Measurements from ENCODE around the gene CDC42SE2. TPM values are rescaled to one million over a fixed set of nuclear protein-coding genes. Genes with fewer than 3 reads are reported as not detected.
"Not testable (repeated sequence)": the region's sequence is repeated elsewhere in the genome, so short reads cannot be mapped to it uniquely, and the experiment has no call there.

CDC42SE2 gene
- total and polyA plus RNA-seq, 12 donors: 5.1 to 26.7 (median 19.2) TPM

GRCh38 chr5:131396630-131397273 lies 132.9 kb downstream of the CDC42SE2 start:
- Histone ChIP-seq H3K4me1 (replicated peaks in 1 of 2) (no peaks in the 10 kb centered on the region), H3K4me3 (no peak overlapping the region), H3K27ac (no peak overlapping the region), H3K9me3 (replicated peaks in 1 of 3) (no peaks in the 10 kb centered on the region), H3K36me3 (replicated peaks in 1 of 2) (no peaks in the 10 kb centered on the region), H3K27me3 (no peaks in the 10 kb centered on the region)
- no peak for DNase-seq
- intact Hi-C loops (cut with DNase I): no loop called here
- TF ChIP-seq CTCF (IDR thresholded peaks at IDR 0.05) (no peak), POLR2A (IDR thresholded peaks at IDR 0.05) (no peak)
- 88 to 95% (median 92%) methylated on average over 5 of the region's 5 CpGs for WGBS, 4 donors

- H3K27ac ChIP-seq; H3K27me3 ChIP-seq; H3K4me3 ChIP-seq; intact Hi-C loops (cut with DNase I); H3K9me3 ChIP-seq (replicated peaks in 1 of 3); DNase-seq; H3K4me1 ChIP-seq (replicated peaks in 1 of 2); H3K36me3 ChIP-seq (replicated peaks in 1 of 2): not testable (repeated sequence)
- 92 to 97% (median 96%) methylated on average over 4 to 6 of the region's 6 CpGs for WGBS, 4 donors
Measured at GRCh38 chr5:131399007-131399406, 135.2 kb downstream of the CDC42SE2 start.

- no peak for DNase-seq
- intact Hi-C loops (cut with DNase I): loop anchor here (10.0 kb wide), 2 partner anchors 126 to 226 kb away; partner anchors contain the start of gene LYRM7 (in 1 of the 2)
- WGBS, 4 donors: 94 to 98% (median 97%) methylated on average over 3 of the region's 3 CpGs
- Histone ChIP-seq H3K4me3 (no peak overlapping the region), H3K27ac (no peak overlapping the region), H3K9me3 (replicated peaks in 1 of 3) (peaks cover 0 to 7% (median 0%) of the 10 kb centered on the region in 3 donors), H3K36me3 (replicated peaks in 1 of 2) (no peaks in the 10 kb centered on the region), H3K4me1 (replicated peaks in 1 of 2) (no peaks in the 10 kb centered on the region), H3K27me3 (no peaks in the 10 kb centered on the region)
- TF ChIP-seq CTCF (IDR thresholded peaks at IDR 0.05): no peak
- TF ChIP-seq POLR2A (IDR thresholded peaks at IDR 0.05): no peak
Measured at GRCh38 chr5:131400585-131400984, 136.7 kb downstream of the CDC42SE2 start.

GRCh38 chr5:131405674-131406073 lies 141.8 kb downstream of the CDC42SE2 start:
- Histone ChIP-seq H3K4me1 (replicated peaks in 1 of 2) (no peaks in the 10 kb centered on the region), H3K9me3 (replicated peaks in 1 of 3) (peaks cover 0 to 7% (median 0%) of the 10 kb centered on the region in 3 donors), H3K4me3 (no peak overlapping the region), H3K27ac (no peak overlapping the region), H3K36me3 (replicated peaks in 1 of 2) (peaks cover 0 to 12% of the 10 kb centered on the region in 2 donors), H3K27me3 (no peaks in the 10 kb centered on the region)
- TF ChIP-seq CTCF (IDR thresholded peaks at IDR 0.05) (no peak), POLR2A (IDR thresholded peaks at IDR 0.05) (no peak)
- 90 to 96% (median 94%) methylated on average over 2 of the region's 2 CpGs for WGBS, 4 donors
- intact Hi-C loops (cut with DNase I): loop anchor here (10.0 kb wide), 2 partner anchors 131 to 231 kb away; partner anchors contain the start of gene LYRM7 (in 1 of the 2)
- no peak for DNase-seq

- no peak for DNase-seq
- Histone ChIP-seq H3K9me3 (replicated peaks in 1 of 3) (peaks cover 0 to 7% (median 0%) of the 10 kb centered on the region in 3 donors), H3K36me3 (replicated peaks in 1 of 2) (peaks cover 0 to 12% of the 10 kb centered on the region in 2 donors), H3K4me3 (no peak overlapping the region), H3K27me3 (no peaks in the 10 kb centered on the region), H3K4me1 (replicated peaks in 1 of 2) (no peaks in the 10 kb centered on the region), H3K27ac (no peak overlapping the region)
- intact Hi-C loops (cut with DNase I): loop anchor here (10.0 kb wide), 2 partner anchors 131 to 231 kb away; partner anchors contain the start of gene LYRM7 (in 1 of the 2)
- 75 to 98% (median 90%) methylated on average over 2 of the region's 2 CpGs for WGBS, 4 donors
- TF ChIP-seq POLR2A (IDR thresholded peaks at IDR 0.05) (no peak), CTCF (IDR thresholded peaks at IDR 0.05) (no peak)
Measured at GRCh38 chr5:131406076-131406475, 142.2 kb downstream of the CDC42SE2 start.

Measured in adrenal gland (tissue), 12 donors.